22Rv1 (cell line): ENCODE results near the gene KNDC1.

Experiments
- ZFX ChIP-seq: fragments of 450-650 bp; IDR thresholded peaks from 2 replicates; pipeline ENCODE4 v1.6.1; 2017; ENCODE audit warnings: antibody characterized with exemption, borderline replicate concordance
- TF ChIP-seq, protein P1 (sequence below): fragments of 450-650 bp; IDR thresholded peaks from 2 replicates; pipeline ENCODE4 v1.5.1; 2017; ENCODE audit warnings: mild to moderate bottlenecking

DNA sequence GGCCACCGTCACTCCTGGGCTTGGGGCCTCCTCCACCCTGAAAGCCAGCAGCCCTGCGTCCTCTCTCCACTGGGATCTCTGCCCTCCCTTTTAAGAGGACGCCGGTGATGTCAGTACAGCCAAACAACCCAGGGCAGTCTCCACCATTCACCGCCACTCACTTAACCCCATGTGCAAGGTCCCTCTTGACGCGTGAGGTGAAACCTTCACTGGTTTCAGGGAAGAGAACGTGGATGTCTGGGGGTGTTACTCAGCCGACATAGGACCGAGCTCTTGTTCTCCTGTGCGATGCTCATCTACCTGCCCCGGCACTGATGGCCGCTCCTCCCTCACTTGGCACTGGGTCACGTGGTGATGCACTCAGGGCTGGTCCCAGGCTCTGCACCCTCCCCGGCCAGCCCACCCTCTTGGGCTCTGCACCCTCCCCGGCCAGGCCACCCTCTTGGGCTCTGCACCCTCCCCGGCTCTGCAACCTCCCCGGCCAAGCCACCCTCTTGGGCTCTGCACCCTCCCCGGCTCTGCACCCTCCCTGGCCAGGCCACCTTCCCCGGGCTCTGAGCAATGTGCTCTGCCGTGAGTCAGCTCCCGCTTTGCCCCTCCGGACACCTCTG, 36.2 kb upstream of the KNDC1 start:
- TF ChIP-seq, protein P1, sequence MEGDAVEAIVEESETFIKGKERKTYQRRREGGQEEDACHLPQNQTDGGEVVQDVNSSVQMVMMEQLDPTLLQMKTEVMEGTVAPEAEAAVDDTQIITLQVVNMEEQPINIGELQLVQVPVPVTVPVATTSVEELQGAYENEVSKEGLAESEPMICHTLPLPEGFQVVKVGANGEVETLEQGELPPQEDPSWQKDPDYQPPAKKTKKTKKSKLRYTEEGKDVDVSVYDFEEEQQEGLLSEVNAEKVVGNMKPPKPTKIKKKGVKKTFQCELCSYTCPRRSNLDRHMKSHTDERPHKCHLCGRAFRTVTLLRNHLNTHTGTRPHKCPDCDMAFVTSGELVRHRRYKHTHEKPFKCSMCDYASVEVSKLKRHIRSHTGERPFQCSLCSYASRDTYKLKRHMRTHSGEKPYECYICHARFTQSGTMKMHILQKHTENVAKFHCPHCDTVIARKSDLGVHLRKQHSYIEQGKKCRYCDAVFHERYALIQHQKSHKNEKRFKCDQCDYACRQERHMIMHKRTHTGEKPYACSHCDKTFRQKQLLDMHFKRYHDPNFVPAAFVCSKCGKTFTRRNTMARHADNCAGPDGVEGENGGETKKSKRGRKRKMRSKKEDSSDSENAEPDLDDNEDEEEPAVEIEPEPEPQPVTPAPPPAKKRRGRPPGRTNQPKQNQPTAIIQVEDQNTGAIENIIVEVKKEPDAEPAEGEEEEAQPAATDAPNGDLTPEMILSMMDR: no peak
- TF ChIP-seq ZFX: no peak
